H1 (cell line): Measurements from ENCODE around the gene DSP. TPM values are rescaled to one million over a fixed set of nuclear protein-coding genes. Genes with fewer than 3 reads are reported as not detected.

Source experiments
- ATF2 ChIP-seq: IDR thresholded peaks from 2 replicates; pipeline ENCODE4 v1.6.1; 2012; ENCODE audit warnings: low read length, inconsistent platforms
- JUND ChIP-seq: IDR thresholded peaks from 2 replicates; pipeline ENCODE4 v1.6.1; 2011; ENCODE audit warnings: mild to moderate bottlenecking, improper control_type of control experiment, low read length
- RXRA ChIP-seq: IDR thresholded peaks from 2 replicates; pipeline ENCODE4 v1.6.1; 2011; ENCODE audit warnings: low read depth, mild to moderate bottlenecking, low read length, moderate library complexity; ENCODE audit not compliant: insufficient read depth
- USF2 ChIP-seq: IDR thresholded peaks from 2 replicates; pipeline ENCODE4 v1.6.1; 2011; ENCODE audit warnings: low read length, improper control_type of control experiment
- polyA plus RNA-seq, 7 experiments: library from polyadenylated mRNA; depleted of rRNA in 3 of 7; stranded (reverse) in 5 of 7; unstranded in 2 of 7; fragments of >200 nt in 5 of 7; fragments of 200-250 nt in 2 of 7; gene quantifications; 1 replicate in 5 of 7; 2 replicates in 1 of 7; 4 replicates in 1 of 7; pipeline versions ENCODE4 v1.2.1 to v1.2.3, GENCODE V29; 2011 to 2013; ENCODE audit warnings: missing spikeins in 2 of 7, mixed read lengths in 2 of 7
- total RNA-seq: library from RNA; stranded (reverse); fragmentation: NEBNext Ultra II Directional; extraction: Animal tissue kit (Norgen Biotek cat#: 25700); gene quantifications from 2 replicates; pipeline ENCODE4 v1.2.1, GENCODE V29; 2021

DSP gene
- total and polyA plus RNA-seq, 2 of the 8 experiments (the other 6 are each of a cell fraction or from before 2014, with no cell fraction given) = 14.3 to 48.5 TPM

GRCh38 chr6:7546383-7546782 is 4.9 kb downstream of the DSP start (continued):
- TF ChIP-seq ATF2 (no peak), JUND (no peak), RXRA (no peak), USF2 (no peak)
